Activated CD4-positive, alpha-beta T cell treated with anti-CD3 and anti-CD28 coated beads for 1 hour (primary cell): ENCODE measurements around the gene IZUMO2.
"Not testable (repeated sequence)": the region's sequence is repeated elsewhere in the genome, so short reads cannot be mapped to it uniquely, and the experiment has no call there.

ENCODE experiments used
- DNase-seq: peaks from one replicate; pipeline ENCODE4 v3.0.0-alpha.2; 2020

The IZUMO2 gene

DNA sequence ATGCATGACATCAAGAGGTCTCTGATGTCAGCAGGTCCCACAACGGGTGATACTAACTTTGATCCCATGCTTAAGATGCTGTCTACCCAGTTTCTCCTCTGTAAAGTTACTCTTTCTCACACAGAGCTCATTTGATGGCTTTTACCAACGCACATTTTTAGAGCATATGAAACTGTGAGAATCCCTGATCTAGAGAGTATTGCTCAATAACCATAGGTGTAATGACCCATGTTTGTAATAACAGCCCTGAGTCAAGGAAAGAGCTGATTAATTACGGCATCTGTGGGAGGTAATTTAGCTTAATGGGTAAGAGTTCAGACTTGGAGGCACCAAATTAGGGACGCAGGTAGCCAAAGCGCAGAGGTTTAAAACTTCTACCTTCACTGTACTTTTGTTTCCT lies 18.0 kb upstream of the IZUMO2 start:
- no peak for DNase-seq

DNA sequence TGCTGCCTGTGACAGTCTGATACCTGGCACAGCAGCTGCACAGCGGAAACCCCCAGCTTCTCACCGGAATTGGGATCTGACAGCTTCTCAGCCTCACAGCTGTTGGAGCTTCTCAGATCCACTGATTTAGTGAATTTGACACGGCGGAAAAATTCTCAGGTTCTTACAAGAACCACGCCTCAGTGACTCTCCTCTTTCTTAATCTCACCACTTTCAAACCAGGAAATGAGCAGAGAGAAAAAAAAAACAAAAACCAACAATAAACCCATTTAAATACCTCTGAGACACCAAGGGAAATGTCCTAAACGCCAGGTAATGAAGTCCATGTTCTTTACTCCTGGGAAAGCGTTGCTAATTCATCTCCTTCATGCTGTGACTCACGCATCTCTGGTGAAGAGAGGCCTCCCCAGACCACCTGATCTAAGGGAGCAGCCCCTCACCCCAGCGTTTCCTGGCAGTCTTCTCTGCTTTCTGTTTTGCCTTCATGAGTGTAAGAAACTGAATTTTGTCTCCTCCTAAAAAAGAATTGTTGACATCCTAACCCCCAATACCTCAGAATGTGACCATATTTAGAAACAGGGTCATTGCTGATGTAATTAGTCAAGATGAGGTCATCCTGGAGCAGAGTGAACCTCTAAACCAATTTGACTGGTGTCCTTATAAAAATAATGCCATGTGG lies 15.9 kb upstream of the IZUMO2 start:
- DNase-seq = no peak

DNA sequence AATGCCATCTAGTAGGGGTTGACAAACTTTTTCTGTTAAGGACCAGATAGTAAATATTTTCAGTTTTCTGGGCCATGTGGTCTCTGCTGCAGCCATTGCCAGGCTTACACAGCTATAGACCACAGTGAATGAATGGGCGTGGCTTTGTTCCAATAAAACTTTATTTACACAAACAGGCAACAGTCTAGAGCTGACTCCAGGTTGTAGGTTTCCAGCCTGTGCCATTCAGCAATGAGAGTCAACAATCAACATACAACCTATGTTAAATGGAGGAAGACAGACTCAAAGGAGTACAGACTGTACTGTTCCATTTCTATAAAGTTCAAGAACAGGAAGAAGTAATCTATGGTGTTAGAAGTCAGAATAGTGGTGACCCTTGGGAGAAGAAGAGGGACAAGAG lies 15.2 kb upstream of the IZUMO2 start:
- DNase-seq = no peak

GRCh38 chr19:50176775-50177174 lies 13.7 kb upstream of the IZUMO2 start:
- DNase-seq = no peak

- DNase-seq = no peak
Measured at GRCh38 chr19:50175924-50176323, 12.8 kb upstream of the IZUMO2 start.

- no peak for DNase-seq
Measured at GRCh38 chr19:50174100-50174793, 11.2 kb upstream of the IZUMO2 start.

DNA sequence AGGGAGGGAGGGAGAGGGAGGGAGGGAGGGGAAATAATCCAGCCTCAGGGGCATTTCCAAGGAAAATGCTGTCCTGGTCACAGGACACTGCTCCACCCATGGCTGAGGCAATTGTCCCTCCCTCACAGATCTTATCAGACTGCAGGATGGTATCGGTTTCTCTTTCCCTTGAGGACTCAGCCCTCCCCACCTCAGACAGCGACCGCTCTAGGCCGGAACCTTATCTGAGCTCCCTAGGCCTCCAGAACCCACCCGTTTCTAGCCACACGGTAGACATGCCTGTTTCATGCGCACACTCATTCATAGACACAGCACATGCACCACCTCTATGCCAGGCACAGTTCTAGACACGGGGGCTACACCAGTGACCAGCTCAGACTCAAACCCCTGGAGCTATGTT lies 10.0 kb upstream of the IZUMO2 start:
- DNase-seq = no peak

- DNase-seq = no peak
Measured at GRCh38 chr19:50172726-50173125, 9.6 kb upstream of the IZUMO2 start.

- no peak for DNase-seq
Measured at GRCh38 chr19:50171752-50172151, 8.7 kb upstream of the IZUMO2 start.

- no peak for DNase-seq
Measured at GRCh38 chr19:50167314-50167721, 4.2 kb upstream of the IZUMO2 start.

DNA sequence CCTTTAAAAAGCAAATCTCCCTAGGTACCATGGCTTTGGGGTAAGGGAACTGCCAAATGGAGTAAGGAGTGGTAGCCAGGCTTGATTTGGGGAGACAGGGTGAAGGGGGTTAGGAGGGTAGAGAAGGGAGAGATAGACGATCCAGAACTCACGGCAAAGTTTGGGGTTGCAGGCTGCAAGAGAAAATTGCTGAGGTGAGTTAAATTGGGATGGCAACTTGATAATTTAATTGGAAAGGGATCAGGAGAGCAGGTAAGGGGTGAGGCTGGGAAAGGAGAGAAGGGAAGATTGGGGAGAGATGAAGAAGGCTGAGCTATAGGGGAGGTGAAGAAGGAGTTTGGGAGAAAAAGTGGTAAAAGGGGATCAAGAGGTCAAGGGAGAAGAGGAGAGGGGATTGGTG lies 4.0 kb downstream of the IZUMO2 start:
- no peak for DNase-seq

GRCh38 chr19:50158577-50158976 lies 4.5 kb downstream of the IZUMO2 start:
- no peak for DNase-seq

- DNase-seq = no peak
Measured at GRCh38 chr19:50155520-50156109, 7.5 kb downstream of the IZUMO2 start.

GRCh38 chr19:50154529-50154928 lies 8.6 kb downstream of the IZUMO2 start:
- DNase-seq = no peak

DNA sequence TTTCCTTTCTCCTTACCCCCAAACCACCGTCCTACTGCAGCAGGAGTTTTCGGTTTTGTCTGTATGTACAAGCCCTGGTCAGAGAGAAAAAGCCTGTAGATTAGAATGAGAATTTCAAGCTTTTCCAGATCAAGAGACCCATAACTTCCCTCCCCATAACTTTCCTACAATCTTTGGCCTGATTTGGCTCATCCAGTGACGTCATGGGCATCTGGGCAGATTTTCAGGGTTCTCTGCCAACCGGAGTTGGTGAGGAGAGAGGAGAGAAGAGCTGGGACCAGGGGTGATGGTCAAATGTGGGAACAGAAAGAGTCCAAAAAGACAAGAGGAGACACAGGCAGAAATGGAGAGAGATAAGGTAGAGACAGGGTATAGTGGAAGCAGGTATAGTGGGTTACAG lies 10.5 kb downstream of the IZUMO2 start:
- no peak for DNase-seq

GRCh38 chr19:50148528-50148927 lies 14.6 kb downstream of the IZUMO2 start:
- DNase-seq = no peak

DNA sequence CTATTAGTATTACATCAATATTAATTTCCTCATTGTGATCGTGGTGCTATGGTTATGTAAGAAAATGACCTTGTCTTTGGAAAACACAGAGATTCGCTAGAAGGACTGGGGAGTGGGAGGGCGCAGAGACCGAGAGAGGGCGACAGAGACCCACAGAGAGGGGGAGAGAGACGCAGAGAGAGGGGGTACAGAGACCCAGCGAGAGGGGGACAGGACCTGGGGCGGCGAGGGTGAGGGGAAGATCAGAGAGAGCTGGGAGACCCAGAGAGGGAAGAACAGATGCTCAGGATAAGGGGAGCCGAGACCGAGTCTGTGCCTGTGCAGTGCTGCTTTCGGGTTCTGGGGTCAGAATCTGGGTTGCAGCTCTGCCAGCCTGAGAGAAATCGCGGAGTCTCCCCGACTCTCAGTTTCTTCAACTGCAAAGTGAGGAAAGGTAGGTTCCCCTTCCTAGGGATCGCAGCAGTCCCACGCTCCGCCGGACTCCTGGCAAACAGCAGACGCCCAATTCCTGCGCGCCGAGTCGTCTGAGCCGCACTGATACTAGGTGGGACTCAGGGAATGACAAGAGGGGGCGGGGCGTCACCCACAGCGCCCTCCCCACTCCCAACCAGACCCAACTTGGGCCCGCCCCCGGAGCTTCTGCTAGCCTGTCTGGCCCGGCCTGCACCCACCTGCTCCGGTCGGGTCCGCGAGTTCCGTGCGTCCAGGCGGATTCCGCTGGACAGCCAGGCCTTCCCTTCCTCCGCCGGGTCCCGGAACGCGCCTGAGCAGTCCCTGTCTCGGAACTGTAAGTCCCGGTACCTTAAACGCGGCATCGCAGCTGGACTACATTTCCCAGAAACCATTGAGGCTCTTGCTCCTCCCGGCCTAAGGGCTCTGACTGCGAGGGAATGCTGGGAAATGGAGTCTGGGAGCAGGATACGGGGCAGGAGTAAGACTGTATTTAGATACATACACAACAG lies 15.3 kb downstream of the IZUMO2 start:
- peak; percentile 57 for DNase-seq

DNA sequence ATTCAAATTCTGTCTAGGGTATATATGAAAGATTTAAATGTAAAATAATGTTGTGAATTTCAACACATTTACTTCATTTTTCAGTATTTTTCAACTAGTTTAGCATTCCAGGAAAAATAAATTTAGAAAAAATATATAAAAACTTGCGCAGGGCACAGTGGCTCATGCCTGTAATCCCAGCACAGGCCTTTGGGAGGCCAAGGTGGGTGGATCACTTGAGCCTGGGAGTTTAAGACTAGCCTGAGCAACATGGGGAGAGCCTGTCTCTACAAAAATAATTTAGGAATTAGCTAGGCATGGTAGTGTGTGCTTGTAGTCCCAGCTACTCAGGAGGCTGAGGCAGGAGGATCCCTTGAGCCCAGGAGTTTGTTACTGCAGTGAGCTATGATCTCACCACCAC lies 21.2 kb downstream of the IZUMO2 start:
- not testable (repeated sequence) for DNase-seq

DNA sequence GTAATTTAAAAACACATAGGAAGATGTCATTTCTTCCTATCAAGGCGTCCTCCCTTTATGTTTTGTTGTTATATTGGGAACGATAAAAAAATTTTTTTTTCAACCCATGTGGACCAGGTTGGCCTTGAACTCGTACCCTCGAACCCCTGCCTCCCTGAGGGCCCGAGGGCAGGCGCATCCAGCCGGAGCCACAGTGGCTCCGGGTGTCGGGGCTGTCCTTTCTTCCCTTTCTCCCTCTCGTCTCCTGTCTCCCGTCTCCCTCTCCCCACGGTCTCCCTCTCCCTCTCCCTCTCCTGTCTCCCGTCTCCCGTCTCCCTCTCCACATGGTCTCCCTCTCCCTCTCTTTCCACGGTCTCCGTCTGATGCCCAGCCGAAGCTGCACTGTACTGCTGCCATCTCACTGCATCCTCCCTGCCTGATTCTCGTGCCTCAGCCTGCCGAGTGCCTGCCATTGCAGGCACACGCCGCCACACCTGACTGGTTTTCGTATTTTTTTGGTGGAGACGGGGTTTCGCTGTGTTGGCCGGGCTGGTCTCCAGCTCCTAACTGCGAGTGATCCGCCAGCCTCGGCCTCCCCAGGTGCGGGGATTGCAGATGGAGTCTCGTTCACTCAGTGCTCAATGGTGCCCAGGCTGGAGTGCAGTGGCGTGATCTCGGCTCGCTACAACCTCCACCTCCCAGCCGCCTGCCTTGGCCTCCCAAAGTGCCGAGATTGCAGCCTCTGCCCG lies 22.8 kb downstream of the IZUMO2 start:
- not testable (repeated sequence) for DNase-seq

GRCh38 chr19:50136603-50137365 lies 26.3 kb downstream of the IZUMO2 start:
- DNase-seq = not testable (repeated sequence)

DNA sequence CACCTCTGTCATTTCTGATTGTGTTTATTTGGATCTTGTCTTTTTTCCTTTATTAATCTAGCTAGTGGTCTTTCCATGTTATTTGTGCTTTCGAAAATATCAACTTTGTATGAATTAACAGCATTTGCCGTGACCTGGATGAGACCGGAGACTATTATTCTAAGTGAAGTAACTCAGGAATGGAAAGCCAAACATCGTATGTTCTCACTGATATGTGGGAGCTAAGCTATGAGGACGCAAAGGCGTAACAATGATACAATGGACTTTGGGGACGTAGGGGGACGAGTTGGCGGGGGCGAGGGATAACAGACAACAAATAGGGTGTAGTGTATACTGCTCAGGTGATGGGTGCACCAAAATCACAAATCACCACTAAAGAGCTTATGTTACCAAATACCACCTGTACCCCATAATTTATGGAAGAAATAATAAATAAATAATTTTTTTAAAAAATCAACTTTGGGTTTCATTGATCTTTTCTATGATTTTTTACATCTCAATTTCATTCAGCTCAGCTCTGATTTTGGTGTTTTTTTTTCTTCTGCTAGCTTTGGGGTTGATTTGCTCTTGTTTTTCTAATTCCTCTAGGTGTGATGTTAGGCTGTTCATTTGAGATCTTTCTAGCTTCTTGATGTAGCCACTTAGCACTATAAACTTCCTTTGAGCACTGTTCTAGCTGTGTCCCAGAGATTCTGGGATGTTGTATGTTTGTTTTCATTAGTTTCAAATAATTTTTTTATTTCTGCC lies 27.1 kb downstream of the IZUMO2 start:
- not testable (repeated sequence) for DNase-seq
